GM11168 (cell line): Measurements from ENCODE around the gene ALOX12B.
"Not testable (repeated sequence)": the region's sequence is repeated elsewhere in the genome, so short reads cannot be mapped to it uniquely, and the experiment has no call there.

Experiments used
- in situ Hi-C: fragments of 300-500 bp; cut with MboI; formaldehyde crosslinking; loops from one replicate; pipeline ENCODE4 v1.12.0; 2022; ENCODE audit warnings: low sequenced_read_pairs; ENCODE audit not compliant: unreplicated experiment

ALOX12B gene

GRCh38 chr17:8091033-8091687 lies 3.6 kb upstream of the ALOX12B start:
- in situ Hi-C loops, result no loop called here

GRCh38 chr17:8089728-8090127 lies 2.2 kb upstream of the ALOX12B start:
- in situ Hi-C loops, result no loop called here

GRCh38 chr17:8087952-8088230 lies 375 bp upstream of the ALOX12B start:
- in situ Hi-C loops, result no loop called here

GRCh38 chr17:8084250-8084649 lies 3.3 kb downstream of the ALOX12B start:
- in situ Hi-C loops, result no loop called here

- in situ Hi-C loops, result no loop called here
These were observed 5.2 kb downstream of the ALOX12B start for GRCh38 chr17:8082292-8082691.

GRCh38 chr17:8081876-8082275 lies 5.6 kb downstream of the ALOX12B start:
- in situ Hi-C loops, result no loop called here

GRCh38 chr17:8080799-8081219 lies 6.7 kb downstream of the ALOX12B start:
- in situ Hi-C loops, result no loop called here

GRCh38 chr17:8080208-8080798 lies 7.2 kb downstream of the ALOX12B start:
- in situ Hi-C loops, result no loop called here

GRCh38 chr17:8079291-8080207 lies 8.0 kb downstream of the ALOX12B start:
- in situ Hi-C loops, result no loop called here

GRCh38 chr17:8077939-8078338 lies 9.6 kb downstream of the ALOX12B start:
- in situ Hi-C loops, result not testable (repeated sequence)

- in situ Hi-C loops, result no loop called here
These were observed 10.8 kb downstream of the ALOX12B start for GRCh38 chr17:8076502-8077266.

GRCh38 chr17:8075574-8076342 lies 11.8 kb downstream of the ALOX12B start:
- in situ Hi-C loops, result no loop called here

- in situ Hi-C loops, result no loop called here
These were observed 12.4 kb downstream of the ALOX12B start for GRCh38 chr17:8075081-8075480.

- in situ Hi-C loops, result no loop called here
These were observed 13.0 kb downstream of the ALOX12B start for GRCh38 chr17:8074554-8074953.

GRCh38 chr17:8073627-8074484 lies 13.7 kb downstream of the ALOX12B start:
- in situ Hi-C loops, result no loop called here

GRCh38 chr17:8072729-8073461 lies 14.6 kb downstream of the ALOX12B start:
- in situ Hi-C loops, result no loop called here

GRCh38 chr17:8072341-8072728 lies 15.2 kb downstream of the ALOX12B start:
- in situ Hi-C loops, result no loop called here

- in situ Hi-C loops, result no loop called here
These were observed 16.0 kb downstream of the ALOX12B start for GRCh38 chr17:8071496-8071895.

GRCh38 chr17:8069587-8069860 lies 18.0 kb downstream of the ALOX12B start:
- in situ Hi-C loops, result no loop called here
